Retina (tissue), 1 donor: ENCODE measurements around the gene PCCB.
"Not testable (repeated sequence)": the region's sequence is repeated elsewhere in the genome, so short reads cannot be mapped to it uniquely, and the experiment has no call there.

ENCODE experiments used
- DNase-seq: peaks from one replicate; pipeline ENCODE4 v3.0.0-alpha.2; 2016

Gene PCCB

GRCh38 chr3:136263251-136263650, 13.1 kb downstream of the PCCB start:
- DNase-seq, result no peak

- DNase-seq, result not testable (repeated sequence)
Observed at GRCh38 chr3:136266468-136267125, 16.5 kb downstream of the PCCB start.

GRCh38 chr3:136267235-136267634, 17.1 kb downstream of the PCCB start:
- DNase-seq, result no peak

GRCh38 chr3:136270179-136270578, 20.0 kb downstream of the PCCB start:
- no peak for DNase-seq

- DNase-seq, result not testable (repeated sequence)
Observed at GRCh38 chr3:136271626-136272025, 21.5 kb downstream of the PCCB start.

GRCh38 chr3:136276049-136276755, 26.1 kb downstream of the PCCB start:
- DNase-seq, result no peak

GRCh38 chr3:136277115-136277514, 27.0 kb downstream of the PCCB start:
- no peak for DNase-seq

- DNase-seq, result no peak
Observed at GRCh38 chr3:136277634-136278033, 27.5 kb downstream of the PCCB start.

GRCh38 chr3:136279092-136279491, 29.0 kb downstream of the PCCB start:
- DNase-seq, result no peak

GRCh38 chr3:136280961-136281360, 30.8 kb downstream of the PCCB start:
- no peak for DNase-seq

- DNase-seq, result no peak
Observed at GRCh38 chr3:136281966-136282520, 31.9 kb downstream of the PCCB start.

- no peak for DNase-seq
Observed at GRCh38 chr3:136283627-136284026, 33.5 kb downstream of the PCCB start.

- DNase-seq, result no peak
Observed at GRCh38 chr3:136291302-136291701, 41.2 kb downstream of the PCCB start.

- no peak for DNase-seq
Observed at GRCh38 chr3:136292500-136292899, 42.4 kb downstream of the PCCB start.

GRCh38 chr3:136293279-136293678, 43.1 kb downstream of the PCCB start:
- no peak for DNase-seq

GRCh38 chr3:136294176-136294575, 44.0 kb downstream of the PCCB start:
- no peak for DNase-seq

- no peak for DNase-seq
Observed at GRCh38 chr3:136296960-136297359, 46.8 kb downstream of the PCCB start.

- DNase-seq, result no peak
Observed at GRCh38 chr3:136297826-136298225, 47.7 kb downstream of the PCCB start.

- DNase-seq, result no peak
Observed at GRCh38 chr3:136300444-136300843, 50.3 kb downstream of the PCCB start.

- no peak for DNase-seq
Observed at GRCh38 chr3:136305879-136306278, 55.7 kb downstream of the PCCB start.

- no peak for DNase-seq
Observed at GRCh38 chr3:136311261-136311660, 61.1 kb downstream of the PCCB start.

- DNase-seq, result no peak
Observed at GRCh38 chr3:136311968-136312367, 61.8 kb downstream of the PCCB start.

GRCh38 chr3:136326316-136326715, 76.2 kb downstream of the PCCB start:
- no peak for DNase-seq

- no peak for DNase-seq
Observed at GRCh38 chr3:136327671-136328070, 77.5 kb downstream of the PCCB start.
